AG04449 (cell line): ENCODE data around the gene TRIM42.

ENCODE experiments used
- CTCF ChIA-PET: fragments of 350-600 bp; formaldehyde crosslinking; extraction: SDS; loops from one replicate; lab custom pipeline; 2021; ENCODE audit warnings: antibody characterized with exemption; lab: Yijun Ruan, JAX
- POLR2A ChIA-PET: fragments of 400-600, 350-600 bp; formaldehyde crosslinking; extraction: SDS; loops from one replicate; lab custom pipeline; 2020; ENCODE audit warnings: antibody characterized with exemption, inconsistent platforms; lab: Yijun Ruan, JAX
- DNase-seq: peaks from one replicate; pipeline ENCODE4 v3.0.0-alpha.2; 2010; ENCODE audit warnings: low read depth, low spot score
- H3K4me3 ChIP-seq: 2 replicates; pipeline ENCODE4 v1.5.1; 2011; ENCODE audit warnings: low read depth, mild to moderate bottlenecking, control low read depth, low read length
- TF ChIP-seq, protein P1 (sequence below): IDR thresholded peaks from one replicate; pipeline ENCODE4 v1.5.1; 2011; ENCODE audit warnings: mild to moderate bottlenecking, moderate library complexity, low read length, control low read depth, inconsistent platforms; ENCODE audit not compliant: insufficient read depth; ENCODE audit errors: missing control alignments

TRIM42 gene

DNA sequence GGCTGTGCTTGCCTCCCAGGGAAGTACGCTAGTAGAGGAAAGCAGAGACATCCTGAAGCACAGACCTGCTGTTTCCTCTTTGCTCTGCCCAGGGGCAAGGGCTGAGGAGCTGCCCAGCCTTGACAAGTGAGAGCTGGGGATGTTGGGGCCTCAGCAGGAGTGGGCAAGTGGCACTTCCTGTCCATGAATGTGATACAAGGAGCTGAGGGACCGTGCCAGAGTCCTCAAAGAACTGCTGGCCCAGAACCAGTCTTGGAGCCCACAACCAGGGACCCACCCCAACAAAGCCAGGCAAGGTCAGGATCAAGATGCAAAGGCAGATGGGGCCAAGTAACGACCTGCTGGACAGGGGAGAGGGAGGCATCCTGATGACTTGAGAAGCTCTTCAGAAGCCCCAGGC, 70.3 kb downstream of the TRIM42 start:
- TF ChIP-seq, protein P1, sequence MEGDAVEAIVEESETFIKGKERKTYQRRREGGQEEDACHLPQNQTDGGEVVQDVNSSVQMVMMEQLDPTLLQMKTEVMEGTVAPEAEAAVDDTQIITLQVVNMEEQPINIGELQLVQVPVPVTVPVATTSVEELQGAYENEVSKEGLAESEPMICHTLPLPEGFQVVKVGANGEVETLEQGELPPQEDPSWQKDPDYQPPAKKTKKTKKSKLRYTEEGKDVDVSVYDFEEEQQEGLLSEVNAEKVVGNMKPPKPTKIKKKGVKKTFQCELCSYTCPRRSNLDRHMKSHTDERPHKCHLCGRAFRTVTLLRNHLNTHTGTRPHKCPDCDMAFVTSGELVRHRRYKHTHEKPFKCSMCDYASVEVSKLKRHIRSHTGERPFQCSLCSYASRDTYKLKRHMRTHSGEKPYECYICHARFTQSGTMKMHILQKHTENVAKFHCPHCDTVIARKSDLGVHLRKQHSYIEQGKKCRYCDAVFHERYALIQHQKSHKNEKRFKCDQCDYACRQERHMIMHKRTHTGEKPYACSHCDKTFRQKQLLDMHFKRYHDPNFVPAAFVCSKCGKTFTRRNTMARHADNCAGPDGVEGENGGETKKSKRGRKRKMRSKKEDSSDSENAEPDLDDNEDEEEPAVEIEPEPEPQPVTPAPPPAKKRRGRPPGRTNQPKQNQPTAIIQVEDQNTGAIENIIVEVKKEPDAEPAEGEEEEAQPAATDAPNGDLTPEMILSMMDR, result no peak
- no peak for DNase-seq
- POLR2A ChIA-PET, result no interaction called here
- CTCF ChIA-PET, result no interaction called here
- H3K4me3 ChIP-seq, result no peak overlapping the region

- H3K4me3 ChIP-seq, result no peak overlapping the region
- ChIA-PET POLR2A (no interaction called here), CTCF (no interaction called here)
- no peak for DNase-seq
- TF ChIP-seq, protein P1, result no peak
Observed at GRCh38 chr3:140748903-140749302, 71.0 kb downstream of the TRIM42 start.
